Endodermal cell (in vitro differentiated cells): Measurements from ENCODE around the gene FLAD1. TPM values are rescaled to one million over a fixed set of nuclear protein-coding genes. Genes with fewer than 3 reads are reported as not detected.
"Not testable (repeated sequence)": the region's sequence is repeated elsewhere in the genome, so short reads cannot be mapped to it uniquely, and the experiment has no call there.

Experiments
- DNase-seq: peaks from one replicate; pipeline ENCODE4 v3.0.0-alpha.2; 2017
- H3K27ac ChIP-seq: 2 replicates; pipeline ENCODE4 v1.5.1; 2013; ENCODE audit warnings: mild to moderate bottlenecking, low read depth, low read length, moderate library complexity
- H3K27me3 ChIP-seq: 2 replicates; pipeline ENCODE4 v1.6.1; 2013; ENCODE audit warnings: mild to moderate bottlenecking, low read length, moderate library complexity; ENCODE audit not compliant: insufficient read depth, control insufficient read depth, poor library complexity, severe bottlenecking
- H3K36me3 ChIP-seq: 2 replicates; pipeline ENCODE4 v1.7.0; 2013; ENCODE audit warnings: mild to moderate bottlenecking, low read length, moderate library complexity; ENCODE audit not compliant: control insufficient read depth, insufficient read depth
- H3K4me1 ChIP-seq: one replicate; pipeline ENCODE4 v1.7.0; 2013; ENCODE audit warnings: low read length; ENCODE audit not compliant: control insufficient read depth, insufficient read depth
- H3K4me3 ChIP-seq: 2 replicates; pipeline ENCODE4 v1.5.1; 2013; ENCODE audit warnings: mild to moderate bottlenecking, low read length, moderate library complexity
- H3K9ac ChIP-seq: 2 replicates; pipeline ENCODE4 v1.6.1; 2013; ENCODE audit warnings: mild to moderate bottlenecking, low read length, moderate library complexity; ENCODE audit not compliant: poor library complexity, severe bottlenecking; ENCODE audit errors: extremely low read depth
- H3K9me3 ChIP-seq: 2 replicates; pipeline ENCODE4 v1.6.1; 2013; ENCODE audit warnings: mild to moderate bottlenecking, low read length, moderate library complexity; ENCODE audit not compliant: control insufficient read depth
- H3K27ac Mint-ChIP-seq: 2 replicates; pipeline ENCODE4 v1.8.0; 2020; ENCODE audit warnings: mixed read lengths
- H3K27me3 Mint-ChIP-seq: 2 replicates; pipeline ENCODE4 v1.8.0; 2021; ENCODE audit warnings: mild to moderate bottlenecking, mixed read lengths; ENCODE audit not compliant: insufficient read depth
- H3K36me3 Mint-ChIP-seq: 2 replicates; pipeline ENCODE4 v1.8.0; 2020; ENCODE audit warnings: low read depth, mixed read lengths
- H3K4me1 Mint-ChIP-seq: 2 replicates; pipeline ENCODE4 v1.8.0; 2020; ENCODE audit warnings: mixed read lengths
- H3K4me3 Mint-ChIP-seq: 2 replicates; pipeline ENCODE4 v1.8.0; 2020; ENCODE audit warnings: mild to moderate bottlenecking, moderate library complexity, mixed read lengths
- H3K9me3 Mint-ChIP-seq: 2 replicates; pipeline ENCODE4 v1.8.0; 2020; ENCODE audit warnings: mild to moderate bottlenecking, mixed read lengths
- CTCF ChIP-seq: fragments of 200-600 bp; sonication (generic); conservative IDR thresholded peaks from 2 replicates; pipeline ENCODE4 v1.5.0; 2021; ENCODE audit warnings: antibody characterized with exemption, mild to moderate bottlenecking
- WGBS, 2 experiments: methylation state at CpG; one replicate each; pipeline versions ENCODE4 v1.1.5 to v1.1.7; 2013; ENCODE audit warnings: missing lambda C conversion rate in 2 of 2, mixed read lengths in 1 of 2; ENCODE audit not compliant: insufficient coverage in 1 of 2, insufficient read length in 1 of 2; 5-methylcytosine and 5-hydroxymethylcytosine counted together
- total RNA-seq, 2 donors: library from RNA; stranded (reverse); fragmentation: NEBNext Ultra II Directional in 1 of 2; extraction: Animal tissue kit (Norgen Biotek cat#: 25700) in 1 of 2; gene quantifications; 2 replicates in 1 of 2; 3 replicates in 1 of 2; pipeline ENCODE4 v1.2.1, GENCODE V29; 2021

Gene FLAD1
- total RNA-seq, 2 donors from 2014 or later, result 61.9 to 65.0 TPM

GRCh38 chr1:154994591-154994990, 11.4 kb downstream of the FLAD1 start:
- Mint-ChIP-seq H3K4me3 (no peak overlapping the region), H3K27me3 (peaks cover 6% of the 10 kb centered on the region), H3K27ac (peak overlapping the region; percentile 33), H3K9me3 (no peaks in the 10 kb centered on the region), H3K36me3 (peaks cover 10% of the 10 kb centered on the region), H3K4me1 (peaks cover 7% of the 10 kb centered on the region)
- H3K9ac ChIP-seq, result no peak overlapping the region
- H3K9me3 ChIP-seq, result no peaks in the 10 kb centered on the region
- TF ChIP-seq CTCF, result no peak
- no peak overlapping the region for H3K27ac ChIP-seq
- H3K4me1 ChIP-seq, result no peaks in the 10 kb centered on the region
- 91 to 97% methylated on average over 1 to 3 of the region's 3 CpGs for WGBS, 2 experiments
- H3K4me3 ChIP-seq, result no peak overlapping the region
- DNase-seq, result no peak
- H3K27me3 ChIP-seq, result no peaks in the 10 kb centered on the region
- peaks cover 10% of the 10 kb centered on the region for H3K36me3 ChIP-seq

- WGBS, 2 experiments, result 74 to 93% methylated on average over 3 to 10 of the region's 13 CpGs
- H3K36me3 ChIP-seq, H3K9me3 ChIP-seq, H3K27me3 Mint-ChIP-seq, H3K4me3 ChIP-seq, H3K4me1 Mint-ChIP-seq, H3K4me1 ChIP-seq, H3K27me3 ChIP-seq, H3K36me3 Mint-ChIP-seq, H3K9me3 Mint-ChIP-seq, H3K9ac ChIP-seq, H3K4me3 Mint-ChIP-seq, H3K27ac Mint-ChIP-seq, H3K27ac ChIP-seq: not testable (repeated sequence)
- DNase-seq, result peak; percentile 83
- TF ChIP-seq CTCF, result peak; percentile 68
Observed at GRCh38 chr1:154995301-154995983, 12.3 kb downstream of the FLAD1 start.

- no peaks in the 10 kb centered on the region for H3K4me1 ChIP-seq
- WGBS, 2 experiments, result 87 to 94% methylated on average over 13 to 15 of the region's 15 CpGs
- no peak overlapping the region for H3K4me3 Mint-ChIP-seq
- no peak overlapping the region for H3K9ac ChIP-seq
- no peaks in the 10 kb centered on the region for H3K36me3 Mint-ChIP-seq
- H3K9me3 Mint-ChIP-seq, result no peaks in the 10 kb centered on the region
- peaks cover 6% of the 10 kb centered on the region for H3K27me3 Mint-ChIP-seq
- no peak for DNase-seq
- H3K36me3 ChIP-seq, result no peaks in the 10 kb centered on the region
- no peak overlapping the region for H3K4me3 ChIP-seq
- no peaks in the 10 kb centered on the region for H3K9me3 ChIP-seq
- no peaks in the 10 kb centered on the region for H3K27me3 ChIP-seq
- no peak overlapping the region for H3K27ac ChIP-seq
- peaks cover 10% of the 10 kb centered on the region for H3K4me1 Mint-ChIP-seq
- no peak for TF ChIP-seq CTCF
- H3K27ac Mint-ChIP-seq, result no peak overlapping the region
Observed at GRCh38 chr1:154996966-154997701, 14.0 kb downstream of the FLAD1 start.
